Keratinocyte (primary cell): ENCODE results near the gene MYNN. TPM values are rescaled to one million over a fixed set of nuclear protein-coding genes. Genes with fewer than 3 reads are reported as not detected.

ENCODE experiments used
- DNase-seq: peaks from one replicate; pipeline ENCODE4 v3.0.0-alpha.2; 2011; ENCODE audit warnings: low read depth, missing footprints, low spot score
- FAIRE-seq: peaks from 2 replicates; lab custom pipeline; 2011; peaks lifted over from hg19 to GRCh38; lab: Jason Lieb, UNC
- H2AFZ ChIP-seq: 2 replicates; pipeline ENCODE4 v1.6.0; 2012; ENCODE audit warnings: low read length, control low read depth, inconsistent platforms; ENCODE audit not compliant: control insufficient read depth
- H3K27ac ChIP-seq: 2 replicates; pipeline ENCODE4 v1.5.1; 2011; ENCODE audit warnings: low read length; ENCODE audit not compliant: control insufficient read depth, insufficient read depth
- H3K27me3 ChIP-seq: 3 replicates; pipeline ENCODE4 v1.6.0; 2011; ENCODE audit warnings: low read length; ENCODE audit not compliant: control insufficient read depth, insufficient read depth; ENCODE audit errors: extremely low read depth
- H3K36me3 ChIP-seq, 2 experiments: 2 replicates in 1 of 2; 3 replicates in 1 of 2; pipeline ENCODE4 v1.5.1; 2011; ENCODE audit warnings: low read length in 2 of 2, mild to moderate bottlenecking in 1 of 2; ENCODE audit not compliant: control insufficient read depth in 2 of 2, insufficient read depth in 2 of 2; ENCODE audit errors: extremely low read depth in 1 of 2
- H3K4me1 ChIP-seq: 3 replicates; pipeline ENCODE4 v1.5.1; 2011; ENCODE audit warnings: low read length; ENCODE audit not compliant: control insufficient read depth, insufficient read depth; ENCODE audit errors: extremely low read depth
- H3K4me2 ChIP-seq: 3 replicates; pipeline ENCODE4 v1.6.0; 2011; ENCODE audit warnings: low read depth, low read length; ENCODE audit not compliant: control insufficient read depth, insufficient read depth; ENCODE audit errors: extremely low read depth
- H3K4me3 ChIP-seq, 3 experiments: fragments of 200-600 bp in 1 of 3; sonication (generic) in 1 of 3; 2 replicates in 2 of 3; 3 replicates in 1 of 3; pipeline ENCODE4 v1.5.1; 2011 to 2016; ENCODE audit warnings: low read length in 3 of 3, mild to moderate bottlenecking in 3 of 3, control low read depth in 2 of 3, inconsistent platforms in 1 of 3, low read depth in 1 of 3, mixed read lengths in 1 of 3, mixed run types in 1 of 3, moderate library complexity in 1 of 3; ENCODE audit not compliant: control insufficient read depth in 2 of 3, insufficient read depth in 2 of 3; ENCODE audit errors: extremely low read depth in 1 of 3
- H3K79me2 ChIP-seq: 2 replicates; pipeline ENCODE4 v1.6.0; 2012; ENCODE audit warnings: low read length; ENCODE audit not compliant: control insufficient read depth, insufficient read depth
- H3K9ac ChIP-seq: 3 replicates; pipeline ENCODE4 v1.6.0; 2011; ENCODE audit warnings: low read length; ENCODE audit not compliant: control insufficient read depth, insufficient read depth; ENCODE audit errors: extremely low read depth
- H3K9me1 ChIP-seq: 3 replicates; pipeline ENCODE4 v1.6.0; 2011; ENCODE audit warnings: low read length; ENCODE audit not compliant: control insufficient read depth, insufficient read depth; ENCODE audit errors: extremely low read depth
- H3K9me3 ChIP-seq: 2 replicates; pipeline ENCODE4 v1.5.1; 2012; ENCODE audit warnings: low read depth, low read length; ENCODE audit not compliant: control insufficient read depth
- H4K20me1 ChIP-seq: 3 replicates; pipeline ENCODE4 v1.6.0; 2011; ENCODE audit warnings: low read length; ENCODE audit not compliant: control insufficient read depth, insufficient read depth; ENCODE audit errors: extremely low read depth
- EZH2 ChIP-seq: IDR thresholded peaks from one replicate; pipeline ENCODE4 v1.6.1; 2012; ENCODE audit warnings: inconsistent platforms, mild to moderate bottlenecking, low read length, moderate library complexity
- dilution Hi-C: fragments of 300-500 bp; cut with MboI; formaldehyde crosslinking; loops from one replicate; pipeline ENCODE4 v1.7.0; 2020; ENCODE audit warnings: low sequenced_read_pairs; ENCODE audit not compliant: extremely low pct_ligation_motif_present
- polyA plus RNA-seq, 5 experiments: library from polyadenylated mRNA; depleted of rRNA in 3 of 5; stranded (reverse) in 3 of 5; stranded (forward) in 1 of 5; unstranded in 1 of 5; fragments of >200 nt; gene quantifications; 1 replicate in 1 of 5; 2 replicates in 3 of 5; 3 replicates in 1 of 5; pipeline versions ENCODE4 v1.2.1 to v1.2.3, GENCODE V29; 2011 to 2012; ENCODE audit warnings: missing spikeins in 2 of 5, low read depth in 1 of 5, low replicate concordance in 1 of 5
- TF ChIP-seq, protein P1 (sequence below), 3 experiments: IDR thresholded peaks in 1 of 3; conservative IDR thresholded peaks in 1 of 3; optimal IDR thresholded peaks in 1 of 3; 2 replicates in 2 of 3; 3 replicates in 1 of 3; pipeline versions ENCODE3 to v1.5.1; 2011; ENCODE audit warnings: low read length in 3 of 3, mild to moderate bottlenecking in 3 of 3, moderate library complexity in 2 of 3, control low read depth in 1 of 3, inconsistent platforms in 1 of 3; ENCODE audit not compliant: insufficient read depth in 2 of 3; ENCODE audit errors: extremely low read depth in 1 of 3

Gene MYNN
- polyA plus RNA-seq, 1 donor (not counting 4 experiments of a cell fraction or from before 2014, with no cell fraction given), result 16.9 TPM

- H2AFZ ChIP-seq, result no peak overlapping the region
- no peaks in the 10 kb centered on the region for H3K79me2 ChIP-seq
- no peaks in the 10 kb centered on the region for H3K36me3 ChIP-seq
- TF ChIP-seq, protein P1, sequence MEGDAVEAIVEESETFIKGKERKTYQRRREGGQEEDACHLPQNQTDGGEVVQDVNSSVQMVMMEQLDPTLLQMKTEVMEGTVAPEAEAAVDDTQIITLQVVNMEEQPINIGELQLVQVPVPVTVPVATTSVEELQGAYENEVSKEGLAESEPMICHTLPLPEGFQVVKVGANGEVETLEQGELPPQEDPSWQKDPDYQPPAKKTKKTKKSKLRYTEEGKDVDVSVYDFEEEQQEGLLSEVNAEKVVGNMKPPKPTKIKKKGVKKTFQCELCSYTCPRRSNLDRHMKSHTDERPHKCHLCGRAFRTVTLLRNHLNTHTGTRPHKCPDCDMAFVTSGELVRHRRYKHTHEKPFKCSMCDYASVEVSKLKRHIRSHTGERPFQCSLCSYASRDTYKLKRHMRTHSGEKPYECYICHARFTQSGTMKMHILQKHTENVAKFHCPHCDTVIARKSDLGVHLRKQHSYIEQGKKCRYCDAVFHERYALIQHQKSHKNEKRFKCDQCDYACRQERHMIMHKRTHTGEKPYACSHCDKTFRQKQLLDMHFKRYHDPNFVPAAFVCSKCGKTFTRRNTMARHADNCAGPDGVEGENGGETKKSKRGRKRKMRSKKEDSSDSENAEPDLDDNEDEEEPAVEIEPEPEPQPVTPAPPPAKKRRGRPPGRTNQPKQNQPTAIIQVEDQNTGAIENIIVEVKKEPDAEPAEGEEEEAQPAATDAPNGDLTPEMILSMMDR (optimal IDR thresholded peaks at IDR 0.05 in 1 of 3, IDR thresholded peaks at IDR 0.05 in 1 of 3, conservative IDR thresholded peaks at IDR 0.05 in 1 of 3; ENCODE audit: extremely low read depth in 1 of 3, insufficient read depth in 2 of 3, low read length in 3 of 3), result no peak
- no peak for TF ChIP-seq EZH2
- DNase-seq (no peak), FAIRE-seq (no peak)
- H3K4me1 ChIP-seq, result no peaks in the 10 kb centered on the region
- no peak overlapping the region for H3K27ac ChIP-seq
- dilution Hi-C loops, result no loop called here
- no peak overlapping the region for H3K4me3 ChIP-seq
- H3K27me3 ChIP-seq, result no peaks in the 10 kb centered on the region
- no peaks in the 10 kb centered on the region for H3K9me3 ChIP-seq
- H3K9ac ChIP-seq, result no peak overlapping the region
- no peak overlapping the region for H3K4me2 ChIP-seq
- no peaks in the 10 kb centered on the region for H4K20me1 ChIP-seq
- H3K9me1 ChIP-seq, result no peaks in the 10 kb centered on the region
Observed at GRCh38 chr3:169739067-169739466, 34.1 kb upstream of the MYNN start.

GRCh38 chr3:169744366-169745054, 28.7 kb upstream of the MYNN start:
- DNase-seq (no peak), FAIRE-seq (no peak)
- Histone ChIP-seq H3K9ac (no peak overlapping the region), H3K4me3 (no peak overlapping the region), H3K9me1 (no peaks in the 10 kb centered on the region), H3K4me2 (no peak overlapping the region), H3K36me3 (no peaks in the 10 kb centered on the region), H3K27me3 (no peaks in the 10 kb centered on the region), H3K9me3 (no peaks in the 10 kb centered on the region), H3K27ac (no peak overlapping the region), H3K79me2 (no peaks in the 10 kb centered on the region), H3K4me1 (peaks cover 15% of the 10 kb centered on the region), H4K20me1 (no peaks in the 10 kb centered on the region), H2AFZ (no peak overlapping the region)
- dilution Hi-C loops, result no loop called here
- TF ChIP-seq, protein P1 (optimal IDR thresholded peaks at IDR 0.05 in 1 of 3, IDR thresholded peaks at IDR 0.05 in 1 of 3, conservative IDR thresholded peaks at IDR 0.05 in 1 of 3; ENCODE audit: extremely low read depth in 1 of 3, insufficient read depth in 2 of 3, low read length in 3 of 3), result no peak
- TF ChIP-seq EZH2, result no peak
